WI38 (cell line): ENCODE data around the gene ZRANB2.
A peak's percentile ranks its signal among the peaks of the same experiment; 100 is the strongest.

Source experiments
- H3K4me3 ChIP-seq: 2 replicates; pipeline ENCODE4 v1.5.1; 2011; ENCODE audit warnings: low read depth, mild to moderate bottlenecking, control low read depth, low read length
- TF ChIP-seq, protein P1 (sequence below): IDR thresholded peaks from 2 replicates; pipeline ENCODE4 v1.5.1; 2012; ENCODE audit warnings: low read depth, mild to moderate bottlenecking, control low read depth, low read length

Gene ZRANB2

DNA sequence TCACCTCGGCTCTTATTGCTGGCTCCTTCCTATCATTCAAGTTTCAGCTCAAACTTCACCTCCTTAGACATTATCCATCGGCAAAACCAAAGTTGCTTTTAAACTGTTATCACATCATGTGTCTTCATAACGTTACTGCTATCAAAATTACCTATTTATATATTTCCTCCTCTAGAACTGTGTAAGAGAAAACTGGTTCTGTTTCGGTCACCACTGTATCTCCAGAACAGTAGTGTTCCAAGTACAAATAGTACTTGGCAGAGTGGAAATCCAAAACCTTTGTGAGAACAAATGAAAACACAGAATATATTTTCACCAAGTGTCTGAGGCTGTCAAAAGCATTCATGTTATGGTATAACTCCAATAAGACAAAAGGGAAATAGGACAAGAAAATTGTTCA is 9.1 kb downstream of the ZRANB2 start:
- TF ChIP-seq, protein P1, sequence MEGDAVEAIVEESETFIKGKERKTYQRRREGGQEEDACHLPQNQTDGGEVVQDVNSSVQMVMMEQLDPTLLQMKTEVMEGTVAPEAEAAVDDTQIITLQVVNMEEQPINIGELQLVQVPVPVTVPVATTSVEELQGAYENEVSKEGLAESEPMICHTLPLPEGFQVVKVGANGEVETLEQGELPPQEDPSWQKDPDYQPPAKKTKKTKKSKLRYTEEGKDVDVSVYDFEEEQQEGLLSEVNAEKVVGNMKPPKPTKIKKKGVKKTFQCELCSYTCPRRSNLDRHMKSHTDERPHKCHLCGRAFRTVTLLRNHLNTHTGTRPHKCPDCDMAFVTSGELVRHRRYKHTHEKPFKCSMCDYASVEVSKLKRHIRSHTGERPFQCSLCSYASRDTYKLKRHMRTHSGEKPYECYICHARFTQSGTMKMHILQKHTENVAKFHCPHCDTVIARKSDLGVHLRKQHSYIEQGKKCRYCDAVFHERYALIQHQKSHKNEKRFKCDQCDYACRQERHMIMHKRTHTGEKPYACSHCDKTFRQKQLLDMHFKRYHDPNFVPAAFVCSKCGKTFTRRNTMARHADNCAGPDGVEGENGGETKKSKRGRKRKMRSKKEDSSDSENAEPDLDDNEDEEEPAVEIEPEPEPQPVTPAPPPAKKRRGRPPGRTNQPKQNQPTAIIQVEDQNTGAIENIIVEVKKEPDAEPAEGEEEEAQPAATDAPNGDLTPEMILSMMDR, result no peak
- no peak overlapping the region for H3K4me3 ChIP-seq

DNA sequence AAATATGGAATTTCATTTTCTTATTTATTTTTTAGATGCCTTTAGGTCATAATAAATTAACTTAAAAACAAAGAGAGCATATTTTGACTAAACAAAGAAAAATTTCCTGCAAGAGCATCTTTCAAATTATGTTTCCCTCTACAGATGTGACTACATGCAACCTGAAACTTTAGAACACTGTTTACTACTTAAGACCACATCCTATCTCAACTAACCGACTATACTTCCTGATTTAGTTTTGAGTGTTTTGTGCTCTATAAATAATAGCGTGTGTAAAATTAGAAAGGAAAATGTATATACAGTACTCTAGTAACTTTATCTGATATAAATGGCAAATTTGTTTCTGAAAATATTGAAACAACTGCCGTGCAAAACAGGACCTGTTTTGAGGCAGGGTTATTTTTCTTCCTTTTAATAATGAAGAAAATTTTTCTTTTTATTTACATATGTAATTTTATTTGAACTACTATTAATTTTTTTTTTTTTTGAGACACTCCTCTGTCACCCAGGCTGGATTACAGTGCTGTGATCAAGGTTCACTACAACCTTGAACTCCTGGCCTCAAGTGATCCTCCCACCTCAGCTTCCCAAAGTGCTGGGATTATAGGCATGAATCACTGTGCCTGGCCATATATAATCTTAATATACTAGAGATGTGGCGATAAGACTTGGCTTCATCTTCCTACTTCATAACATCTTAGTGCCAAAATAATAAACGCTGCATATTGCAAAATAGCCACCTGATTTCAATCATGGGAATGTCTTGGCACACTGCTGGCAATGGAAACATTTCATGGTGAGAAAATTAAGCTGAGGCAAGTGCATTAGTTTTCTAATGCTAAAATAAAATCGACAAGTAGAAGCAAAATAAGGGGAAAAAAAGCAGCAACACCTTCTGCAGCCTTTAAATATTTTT is 12.3 kb downstream of the ZRANB2 start:
- TF ChIP-seq, protein P1, result no peak
- no peak overlapping the region for H3K4me3 ChIP-seq

DNA sequence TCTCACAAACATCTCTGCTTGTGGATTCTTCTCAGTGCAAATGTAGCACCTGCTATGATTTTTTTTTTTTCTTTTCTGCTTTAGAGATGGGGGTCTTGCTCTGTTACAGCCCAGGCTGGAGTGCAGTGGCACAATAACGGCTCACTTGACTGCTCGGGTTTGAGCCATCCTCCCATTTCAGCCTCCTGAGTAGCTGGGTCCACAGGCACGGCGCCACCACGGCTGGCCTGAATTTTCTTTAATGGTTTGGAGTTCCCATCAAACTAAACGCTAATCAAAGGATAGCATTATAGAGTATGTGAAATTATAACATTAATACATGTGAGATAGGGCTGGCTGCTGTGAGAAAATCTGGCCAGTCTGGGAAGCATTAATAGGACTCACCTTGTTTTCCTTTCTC is 26.0 kb downstream of the ZRANB2 start:
- TF ChIP-seq, protein P1, result no peak

DNA sequence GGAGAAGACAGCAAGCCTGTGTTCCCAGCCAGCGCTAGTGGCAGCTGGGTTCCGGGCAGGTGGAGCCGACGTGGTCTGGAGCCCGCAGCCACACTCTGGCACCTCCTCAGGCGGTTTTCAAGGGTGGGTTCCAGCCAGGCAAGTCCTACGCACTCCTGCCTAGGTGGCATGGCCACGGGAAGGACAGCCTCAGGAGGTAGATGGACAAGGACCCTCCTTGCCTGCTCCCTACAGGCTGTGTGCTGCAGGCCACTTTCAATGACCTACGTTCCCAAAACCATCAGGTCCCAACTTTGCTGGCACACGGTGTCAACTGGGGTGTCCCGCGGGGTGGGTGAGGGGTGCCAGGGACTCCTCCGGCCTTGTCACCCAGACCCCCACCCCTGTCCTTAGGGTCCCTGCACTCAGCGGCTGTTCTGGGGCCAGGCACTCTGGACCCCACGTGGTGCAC is 26.5 kb downstream of the ZRANB2 start:
- TF ChIP-seq, protein P1, result no peak
- H3K4me3 ChIP-seq, result no peak overlapping the region

More for the DNA sequence above, 26.0 kb downstream of the ZRANB2 start:
- no peak overlapping the region for H3K4me3 ChIP-seq

DNA sequence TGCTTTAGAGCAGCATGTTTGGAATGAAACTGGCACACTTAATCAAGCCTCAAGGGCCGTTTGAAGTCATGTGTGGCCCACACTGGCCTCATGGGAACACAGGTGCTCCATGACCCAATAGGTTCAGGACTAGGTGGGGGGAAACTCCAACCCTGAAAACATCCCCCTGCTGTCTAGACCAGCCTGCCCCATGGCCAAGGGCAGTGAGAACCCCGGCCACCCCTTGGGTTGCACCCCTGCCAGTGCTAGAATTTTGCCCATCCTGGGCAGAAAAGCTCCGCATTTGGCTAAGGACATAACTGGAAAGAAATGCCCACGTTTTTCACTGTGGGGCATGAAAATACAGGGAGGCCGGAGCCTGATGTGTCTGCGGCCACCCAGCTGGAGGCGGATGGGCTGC is 27.1 kb downstream of the ZRANB2 start:
- TF ChIP-seq, protein P1, result no peak
- H3K4me3 ChIP-seq, result no peak overlapping the region

DNA sequence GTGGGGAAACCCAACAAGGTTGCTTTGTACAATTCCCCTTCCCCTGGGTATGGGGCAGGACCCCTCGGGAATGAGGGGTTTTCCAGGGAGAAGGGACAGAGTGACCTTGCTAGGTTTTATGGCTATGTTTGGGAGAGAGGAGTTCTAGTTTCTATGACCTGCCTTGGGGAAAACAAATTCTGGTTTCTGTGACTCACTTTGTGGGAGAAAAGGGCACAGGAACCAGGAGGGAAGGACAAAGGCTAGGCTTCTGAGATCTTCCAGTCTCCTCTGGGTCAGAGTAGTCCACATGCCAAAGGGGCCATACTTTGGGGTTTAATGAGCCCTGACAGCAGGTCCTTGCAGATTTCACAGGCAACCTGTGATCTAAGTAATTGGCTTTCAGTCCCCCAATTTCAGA is 27.7 kb downstream of the ZRANB2 start:
- no peak overlapping the region for H3K4me3 ChIP-seq
- TF ChIP-seq, protein P1, result no peak

DNA sequence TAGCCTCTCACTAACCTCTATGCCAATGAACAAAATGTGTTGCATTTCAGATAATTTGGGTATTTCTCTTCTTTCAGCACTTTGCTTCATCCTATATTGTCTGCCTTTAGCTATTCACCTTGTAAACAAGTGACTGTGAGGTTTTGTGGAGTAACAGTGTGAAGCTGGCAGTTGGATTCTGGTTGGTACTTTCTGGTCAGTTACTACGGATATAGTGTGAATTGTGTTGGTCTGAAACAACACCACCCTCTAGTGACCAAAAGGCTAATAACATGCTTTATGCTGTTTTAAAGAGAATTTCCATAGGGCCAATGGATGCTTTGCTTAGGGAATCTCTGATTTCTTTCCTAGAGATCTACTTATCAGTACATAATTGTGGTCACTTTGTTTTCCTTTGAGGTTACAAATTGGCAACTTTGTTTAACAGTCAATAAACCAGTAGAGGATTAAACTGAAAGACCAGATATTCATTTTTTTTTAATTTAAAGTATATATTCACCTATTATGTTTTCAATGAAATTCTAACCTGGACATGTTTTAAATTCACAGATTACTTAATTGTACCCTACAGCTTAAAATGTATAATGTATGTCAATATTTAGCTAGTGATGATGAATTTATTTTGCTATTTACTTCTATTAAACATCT is 30.8 kb downstream of the ZRANB2 start:
- no peak overlapping the region for H3K4me3 ChIP-seq
- TF ChIP-seq, protein P1, result peak; percentile 48; the same call in 1 of the 2 replicates
